ENCODE measurements around the gene HIVEP1. TPM values are rescaled to one million over a fixed set of nuclear protein-coding genes. Genes with fewer than 3 reads are reported as not detected.

Gene HIVEP1
- total RNA-seq, 4 donors from 2014 or later: 17.5 to 29.0 (median 24.1) TPM

DNA sequence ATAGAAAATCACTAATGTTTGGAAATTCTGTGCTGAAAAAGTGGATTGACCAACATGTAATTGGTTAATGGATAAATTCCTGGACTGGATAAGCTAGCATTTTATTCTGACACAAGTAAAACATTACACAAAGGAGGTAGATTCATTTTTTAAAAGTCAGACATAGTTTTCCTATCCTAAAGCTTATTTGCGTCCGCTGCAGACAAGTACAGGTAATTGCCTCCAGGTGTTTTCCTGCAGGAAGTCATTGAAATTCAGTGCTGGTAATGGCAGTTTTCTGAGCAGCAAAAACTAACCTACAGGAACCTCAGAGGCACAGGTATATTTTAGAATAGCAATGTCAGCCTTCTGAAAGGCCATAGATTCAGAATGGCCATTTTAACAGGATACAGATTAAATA, 20.0 kb upstream of the HIVEP1 start:
- TF ChIP-seq, protein P1, sequence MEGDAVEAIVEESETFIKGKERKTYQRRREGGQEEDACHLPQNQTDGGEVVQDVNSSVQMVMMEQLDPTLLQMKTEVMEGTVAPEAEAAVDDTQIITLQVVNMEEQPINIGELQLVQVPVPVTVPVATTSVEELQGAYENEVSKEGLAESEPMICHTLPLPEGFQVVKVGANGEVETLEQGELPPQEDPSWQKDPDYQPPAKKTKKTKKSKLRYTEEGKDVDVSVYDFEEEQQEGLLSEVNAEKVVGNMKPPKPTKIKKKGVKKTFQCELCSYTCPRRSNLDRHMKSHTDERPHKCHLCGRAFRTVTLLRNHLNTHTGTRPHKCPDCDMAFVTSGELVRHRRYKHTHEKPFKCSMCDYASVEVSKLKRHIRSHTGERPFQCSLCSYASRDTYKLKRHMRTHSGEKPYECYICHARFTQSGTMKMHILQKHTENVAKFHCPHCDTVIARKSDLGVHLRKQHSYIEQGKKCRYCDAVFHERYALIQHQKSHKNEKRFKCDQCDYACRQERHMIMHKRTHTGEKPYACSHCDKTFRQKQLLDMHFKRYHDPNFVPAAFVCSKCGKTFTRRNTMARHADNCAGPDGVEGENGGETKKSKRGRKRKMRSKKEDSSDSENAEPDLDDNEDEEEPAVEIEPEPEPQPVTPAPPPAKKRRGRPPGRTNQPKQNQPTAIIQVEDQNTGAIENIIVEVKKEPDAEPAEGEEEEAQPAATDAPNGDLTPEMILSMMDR (IDR thresholded peaks at IDR 0.05; ENCODE audit: low read depth): no peak

DNA sequence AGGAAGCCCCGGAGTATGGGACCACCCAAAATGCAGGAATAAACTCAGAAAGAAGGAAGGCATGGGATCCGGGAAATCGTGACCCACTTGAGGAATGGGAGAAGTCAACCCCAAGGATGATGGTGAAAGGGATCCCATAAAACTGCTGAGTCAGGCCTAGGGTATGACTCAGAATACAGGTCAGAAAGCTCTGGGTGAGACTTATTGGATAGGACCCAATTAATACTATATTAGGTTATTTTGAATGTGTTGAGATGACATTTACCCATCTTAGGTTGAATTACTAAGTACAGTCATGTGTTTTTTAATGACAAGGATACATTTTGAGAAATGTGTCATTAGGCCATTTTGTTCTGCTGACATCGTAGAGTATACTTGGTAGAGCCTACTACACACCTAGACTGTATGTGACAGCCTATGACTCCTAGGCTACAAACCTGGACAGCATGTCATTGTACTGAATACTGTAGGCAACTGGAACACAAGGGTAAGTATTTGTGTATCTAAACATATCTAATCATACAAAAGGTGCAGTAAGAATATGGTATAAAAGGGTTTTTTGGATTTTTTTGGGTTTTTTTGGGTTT, 17.1 kb upstream of the HIVEP1 start:
- TF ChIP-seq, protein P1 (IDR thresholded peaks at IDR 0.05; ENCODE audit: low read depth): no peak

DNA sequence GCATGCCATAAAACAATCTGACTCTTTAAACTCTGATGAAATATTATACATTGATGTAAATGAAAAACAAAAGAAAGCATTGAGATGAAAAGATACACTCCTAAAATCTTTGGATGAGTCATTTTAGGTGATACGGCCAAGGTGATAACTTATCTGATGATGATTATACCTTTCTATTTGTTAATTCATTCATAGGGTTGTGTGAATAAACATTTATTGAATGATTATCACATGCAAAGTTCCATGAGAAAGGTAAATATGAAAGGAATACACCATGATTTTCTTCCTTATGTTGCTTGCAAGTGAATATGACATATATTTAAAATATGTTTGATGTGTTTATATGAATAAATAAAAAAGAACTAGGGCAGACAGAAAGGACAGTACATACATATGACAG, 15.4 kb upstream of the HIVEP1 start:
- TF ChIP-seq, protein P1 (IDR thresholded peaks at IDR 0.05; ENCODE audit: low read depth): no peak

DNA sequence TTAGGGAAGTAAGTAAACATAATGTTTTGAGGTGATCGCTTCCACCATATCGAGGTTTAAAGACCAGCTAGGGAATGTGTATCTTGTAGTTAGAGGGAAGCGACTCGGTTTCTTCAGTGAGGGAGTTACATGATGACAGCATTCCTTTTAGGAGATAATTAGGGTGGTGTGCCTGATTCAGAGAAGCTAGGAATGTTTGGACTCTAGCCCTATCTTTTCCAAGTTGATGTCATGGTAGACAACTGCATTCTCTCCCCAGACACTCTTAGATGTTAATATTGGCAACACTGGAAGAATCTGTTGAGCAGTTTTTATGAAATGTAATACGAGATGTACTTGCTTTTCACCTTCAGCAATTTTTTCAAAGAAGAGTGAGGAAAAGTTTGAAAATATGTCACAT, 12.9 kb upstream of the HIVEP1 start:
- TF ChIP-seq, protein P1 (IDR thresholded peaks at IDR 0.05; ENCODE audit: low read depth): no peak

DNA sequence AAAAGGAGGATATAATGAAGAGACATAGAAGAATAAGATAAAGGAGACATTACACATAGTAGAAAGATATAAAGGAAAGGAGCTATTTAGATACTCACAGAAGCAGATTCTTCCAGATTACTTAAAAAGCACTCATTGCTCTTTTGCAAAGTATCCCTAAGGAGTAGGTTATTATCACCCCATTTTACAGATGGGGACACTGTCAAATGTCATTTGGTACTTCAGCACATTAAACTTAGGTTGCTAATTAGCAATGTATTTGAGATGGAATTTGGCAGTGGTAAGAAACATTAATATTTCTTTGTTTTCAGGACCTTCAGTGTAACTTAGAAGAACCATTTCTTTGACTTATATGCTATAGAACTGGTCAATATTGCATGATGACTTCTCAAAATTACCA, 11.9 kb upstream of the HIVEP1 start:
- TF ChIP-seq, protein P1 (IDR thresholded peaks at IDR 0.05; ENCODE audit: low read depth): no peak

DNA sequence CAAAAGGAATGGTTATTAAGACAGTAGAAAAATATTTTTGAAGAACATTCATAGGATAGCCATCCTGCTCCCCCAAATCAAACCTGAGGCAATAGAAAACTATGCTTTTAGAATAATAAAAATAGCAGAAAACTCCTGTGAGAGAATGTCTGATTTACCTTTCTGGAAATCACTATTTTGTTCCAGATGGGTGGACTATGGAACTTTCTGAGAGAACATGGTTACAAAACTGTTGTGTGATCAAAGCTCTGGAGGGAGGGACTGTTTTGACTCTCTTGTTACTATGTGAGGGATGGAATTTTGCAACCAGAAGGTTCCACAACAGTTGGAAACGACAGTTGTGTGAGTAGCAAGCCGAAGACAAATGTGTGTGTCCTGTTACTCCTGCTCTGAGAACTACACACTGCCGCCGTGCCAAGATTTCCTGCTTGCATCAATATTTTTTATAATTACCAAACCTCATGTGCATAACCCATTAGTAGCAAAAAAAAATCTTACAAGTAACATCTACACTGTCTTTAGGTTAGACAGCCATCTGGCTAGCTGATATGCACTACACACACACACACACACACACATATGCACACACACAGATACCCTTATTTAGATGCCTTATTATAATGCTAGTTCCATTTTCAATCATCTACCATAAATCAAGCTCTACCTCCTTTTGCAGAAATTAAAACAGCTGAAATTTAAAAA, 11.0 kb upstream of the HIVEP1 start:
- TF ChIP-seq, protein P1 (IDR thresholded peaks at IDR 0.05; ENCODE audit: low read depth): no peak

DNA sequence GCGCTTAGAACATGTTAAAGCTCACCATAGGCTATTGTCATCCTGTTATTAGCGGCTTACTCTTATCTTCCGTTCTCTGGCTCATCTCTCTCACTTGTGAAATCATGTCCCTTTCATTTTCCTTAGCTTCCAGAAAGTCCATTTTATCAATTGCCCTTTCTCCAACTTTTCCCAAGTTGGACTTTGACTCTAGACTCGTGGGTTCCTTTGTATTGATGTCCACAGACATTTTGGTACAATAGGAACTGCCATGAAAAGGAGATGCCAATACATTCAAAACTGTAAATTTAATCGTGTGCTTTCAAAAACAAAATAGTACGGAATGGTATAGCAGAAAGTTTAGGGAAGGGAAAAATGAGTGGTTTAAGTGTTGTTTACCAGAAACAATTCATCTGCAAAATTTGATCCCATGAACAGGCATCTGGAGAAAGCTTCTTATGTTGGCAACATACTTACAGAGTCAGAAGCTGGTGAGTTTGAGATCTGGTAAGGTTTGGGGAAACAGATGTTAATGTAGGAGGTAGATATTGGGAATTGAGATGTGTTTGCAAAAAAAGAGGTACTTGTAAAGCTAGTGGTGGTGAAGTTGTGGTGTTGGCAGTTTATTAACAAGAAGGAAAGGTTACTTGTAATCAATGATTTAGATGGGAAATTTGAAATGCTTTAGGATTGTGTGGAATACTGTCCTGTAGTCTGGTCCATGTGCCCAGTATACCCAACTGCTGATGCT, 10.2 kb upstream of the HIVEP1 start:
- TF ChIP-seq, protein P1 (IDR thresholded peaks at IDR 0.05; ENCODE audit: low read depth): no peak
